DOHH2 (cell line): ENCODE data around the gene EXD3.

ENCODE experiments used
- CTCF ChIP-seq: fragments of 200-600 bp; sonication (generic); IDR thresholded peaks from one replicate; pipeline ENCODE4 v1.5.1; 2014; ENCODE audit warnings: antibody characterized with exemption, mild to moderate bottlenecking, low read depth, low read length; ENCODE audit not compliant: poor library complexity, severe bottlenecking
- EZH2phosphoT487 ChIP-seq: fragments of 200-600 bp; sonication (generic); IDR thresholded peaks from 2 replicates; pipeline ENCODE4 v1.6.1; 2017; ENCODE audit warnings: borderline replicate concordance, mild to moderate bottlenecking, antibody characterized with exemption, low read length, moderate library complexity, mixed read lengths

GRCh38 chr9:137307255-137308056 is 115.5 kb downstream of the EXD3 start:
- no peak for TF ChIP-seq CTCF
- no peak for TF ChIP-seq EZH2phosphoT487
